Measurements from ENCODE around the gene THPO.

Gene THPO

DNA sequence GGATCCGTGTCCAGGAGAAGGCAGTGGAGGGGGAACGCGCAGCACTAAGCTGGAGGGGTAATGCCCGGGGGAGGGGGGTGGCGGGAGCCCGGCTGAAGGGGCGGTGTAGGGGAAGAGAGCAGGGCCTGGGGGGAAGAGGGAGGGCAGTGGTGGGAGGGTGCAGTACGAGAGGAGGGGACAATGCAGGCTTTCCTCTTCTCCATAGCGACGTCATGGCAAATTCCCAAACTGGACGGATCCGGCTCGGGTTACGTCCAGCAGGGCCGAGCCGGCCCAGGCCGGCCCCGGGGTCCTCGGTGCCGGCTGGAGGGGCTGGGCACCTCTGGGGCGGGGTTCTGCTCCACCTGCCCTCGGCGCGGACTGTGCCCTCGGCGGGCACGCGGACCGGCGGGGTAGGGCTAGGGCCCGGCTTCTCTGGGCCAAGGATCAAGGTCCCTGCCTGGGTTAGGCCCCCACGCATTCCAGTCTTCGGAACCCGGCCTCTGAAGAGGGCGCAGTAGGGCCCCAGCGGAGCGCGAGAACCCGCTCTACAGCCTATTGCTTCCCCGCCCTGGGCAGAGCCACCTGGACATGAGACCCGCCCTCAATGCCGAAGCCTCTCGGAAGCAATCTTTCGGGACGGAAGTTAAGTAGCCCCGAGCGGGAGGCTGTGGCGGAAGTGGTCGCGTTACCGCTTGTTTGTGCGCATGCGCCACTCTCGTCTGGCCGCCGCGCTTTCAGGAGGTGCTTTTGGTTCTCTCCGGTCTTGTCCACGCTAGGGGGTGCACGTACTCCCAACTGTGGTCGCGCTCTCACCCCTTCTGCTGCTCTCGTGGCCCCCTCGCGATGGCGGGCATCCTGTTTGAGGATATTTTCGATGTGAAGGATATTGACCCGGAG, 15.1 kb downstream of the THPO start:
- peak overlapping the region; percentile 92 to 100 for H3K27ac ChIP-seq
- TF ChIP-seq, protein P1, sequence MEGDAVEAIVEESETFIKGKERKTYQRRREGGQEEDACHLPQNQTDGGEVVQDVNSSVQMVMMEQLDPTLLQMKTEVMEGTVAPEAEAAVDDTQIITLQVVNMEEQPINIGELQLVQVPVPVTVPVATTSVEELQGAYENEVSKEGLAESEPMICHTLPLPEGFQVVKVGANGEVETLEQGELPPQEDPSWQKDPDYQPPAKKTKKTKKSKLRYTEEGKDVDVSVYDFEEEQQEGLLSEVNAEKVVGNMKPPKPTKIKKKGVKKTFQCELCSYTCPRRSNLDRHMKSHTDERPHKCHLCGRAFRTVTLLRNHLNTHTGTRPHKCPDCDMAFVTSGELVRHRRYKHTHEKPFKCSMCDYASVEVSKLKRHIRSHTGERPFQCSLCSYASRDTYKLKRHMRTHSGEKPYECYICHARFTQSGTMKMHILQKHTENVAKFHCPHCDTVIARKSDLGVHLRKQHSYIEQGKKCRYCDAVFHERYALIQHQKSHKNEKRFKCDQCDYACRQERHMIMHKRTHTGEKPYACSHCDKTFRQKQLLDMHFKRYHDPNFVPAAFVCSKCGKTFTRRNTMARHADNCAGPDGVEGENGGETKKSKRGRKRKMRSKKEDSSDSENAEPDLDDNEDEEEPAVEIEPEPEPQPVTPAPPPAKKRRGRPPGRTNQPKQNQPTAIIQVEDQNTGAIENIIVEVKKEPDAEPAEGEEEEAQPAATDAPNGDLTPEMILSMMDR (IDR thresholded peaks at IDR 0.05) = no peak
- peak overlapping the region; percentile 77 for H3K4me3 ChIP-seq
- DNase-seq (ENCODE audit: low spot score) = peak; percentile 96

DNA sequence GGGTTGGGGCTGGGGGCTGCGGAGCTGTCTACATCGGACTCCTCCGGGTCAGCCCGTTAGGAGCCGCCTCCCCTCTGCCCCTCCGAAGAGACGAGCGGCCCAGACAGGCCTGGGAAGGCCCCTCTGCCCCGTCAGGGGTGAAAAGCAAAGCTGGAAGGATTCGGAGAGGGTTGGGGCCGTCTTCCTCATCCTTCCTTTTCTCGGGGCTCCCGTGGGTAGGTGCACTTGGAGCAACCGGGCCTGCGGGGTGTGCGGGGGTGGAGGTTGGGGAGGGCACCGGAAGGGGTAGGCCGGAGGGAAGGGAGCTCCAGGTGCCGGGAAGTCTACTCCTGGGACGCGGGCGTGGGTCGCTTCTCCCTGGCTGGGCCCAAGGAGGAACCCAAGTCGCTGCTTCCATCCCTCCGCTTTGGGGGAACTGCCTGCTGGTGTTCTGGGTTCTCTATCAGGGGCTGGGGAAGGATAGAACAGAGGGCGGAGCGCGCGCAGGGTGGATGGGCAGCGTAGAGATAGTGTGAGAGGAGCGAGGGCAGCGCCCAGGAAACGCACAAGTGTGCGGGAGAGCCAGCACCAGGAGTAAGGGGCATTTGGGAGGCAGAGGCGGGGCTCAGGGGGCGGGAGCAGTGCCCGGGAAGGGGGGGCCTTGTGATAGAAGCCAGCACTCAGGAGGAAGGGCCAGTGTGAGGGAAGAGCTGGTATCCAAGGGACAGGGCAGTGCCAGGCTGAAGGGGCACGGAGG, 15.9 kb downstream of the THPO start:
- peak overlapping the region; percentile 77 for H3K4me3 ChIP-seq
- peak overlapping the region; percentile 92 to 100 for H3K27ac ChIP-seq
- DNase-seq (ENCODE audit: low spot score) = peak; percentile 89
- TF ChIP-seq, protein P1 (IDR thresholded peaks at IDR 0.05) = no peak

DNA sequence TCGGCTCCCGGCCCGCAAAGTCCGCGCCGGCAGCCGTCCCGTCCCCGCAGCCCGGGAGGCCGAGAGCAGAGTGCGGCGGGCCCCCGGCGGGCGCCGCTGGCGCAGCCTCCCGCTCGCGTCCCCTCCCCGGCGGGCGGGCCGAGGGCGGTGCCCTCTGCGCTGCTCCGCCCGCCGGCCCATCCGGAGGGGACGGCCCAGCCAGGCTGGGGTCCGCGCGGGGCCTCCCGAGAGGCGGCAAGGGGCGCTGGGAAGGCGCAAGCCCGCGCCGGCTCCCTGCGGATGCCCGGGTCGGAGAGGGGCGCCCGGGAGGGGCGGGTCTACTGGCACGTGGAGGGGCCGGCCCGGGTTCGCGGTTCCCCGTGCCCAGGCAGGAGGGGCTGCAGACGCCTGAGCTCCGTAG, 16.5 kb downstream of the THPO start, which contains the start of the genes CLCN2 and POLR2H:
Gene CLCN2 (minus strand): TSS at position 74 of the 400 bp plus-strand sequence. CDS start 126 bp downstream, outside the sequence.
Gene POLR2H (plus strand): TSS at position 179 of the 400 bp plus-strand sequence. CDS start 1,783 bp downstream, outside the sequence.
- H3K27ac ChIP-seq = peak within 1 kb of the TSS; percentile 92 to 100
- TF ChIP-seq, protein P1 (IDR thresholded peaks at IDR 0.05) = no peak
- no peak for DNase-seq (ENCODE audit: low spot score)
- H3K4me3 ChIP-seq = peak within 1 kb of the TSS; percentile 77

DNA sequence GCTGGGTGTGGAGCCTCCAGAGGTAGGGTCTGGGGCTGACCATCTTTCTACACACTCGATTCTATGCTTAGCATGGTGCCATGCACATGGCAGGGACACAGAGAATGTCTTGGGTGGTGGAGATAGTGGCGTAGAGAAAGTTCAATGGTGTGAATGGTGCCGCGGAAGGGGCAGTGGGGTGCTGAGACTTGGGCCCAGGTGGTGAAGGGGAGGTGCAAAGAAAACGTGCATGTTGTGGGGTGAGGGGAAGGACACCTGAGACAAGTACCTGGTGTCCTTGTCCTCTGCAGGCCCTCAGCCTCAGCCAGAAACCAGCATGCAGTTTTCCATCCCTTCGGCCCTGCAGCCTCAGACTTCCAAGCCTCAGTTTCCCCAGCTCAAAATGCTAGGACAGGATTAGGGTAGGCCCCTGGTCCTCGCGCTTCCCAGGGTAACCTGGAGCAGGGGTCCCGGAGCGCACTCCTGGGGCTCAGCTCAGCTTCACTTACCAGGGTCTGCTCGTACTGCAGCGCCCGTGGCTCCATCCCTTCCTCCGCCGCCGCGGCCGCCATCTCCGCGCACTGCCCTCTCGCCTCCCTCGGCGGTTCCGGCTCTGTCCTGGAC, 17.0 kb downstream of the THPO start:
- TF ChIP-seq, protein P1 (IDR thresholded peaks at IDR 0.05) = no peak
- Histone ChIP-seq H3K27ac (peak overlapping the region; percentile 92 to 100), H3K4me3 (peak overlapping the region; percentile 77)
- DNase-seq (ENCODE audit: low spot score) = no peak

DNA sequence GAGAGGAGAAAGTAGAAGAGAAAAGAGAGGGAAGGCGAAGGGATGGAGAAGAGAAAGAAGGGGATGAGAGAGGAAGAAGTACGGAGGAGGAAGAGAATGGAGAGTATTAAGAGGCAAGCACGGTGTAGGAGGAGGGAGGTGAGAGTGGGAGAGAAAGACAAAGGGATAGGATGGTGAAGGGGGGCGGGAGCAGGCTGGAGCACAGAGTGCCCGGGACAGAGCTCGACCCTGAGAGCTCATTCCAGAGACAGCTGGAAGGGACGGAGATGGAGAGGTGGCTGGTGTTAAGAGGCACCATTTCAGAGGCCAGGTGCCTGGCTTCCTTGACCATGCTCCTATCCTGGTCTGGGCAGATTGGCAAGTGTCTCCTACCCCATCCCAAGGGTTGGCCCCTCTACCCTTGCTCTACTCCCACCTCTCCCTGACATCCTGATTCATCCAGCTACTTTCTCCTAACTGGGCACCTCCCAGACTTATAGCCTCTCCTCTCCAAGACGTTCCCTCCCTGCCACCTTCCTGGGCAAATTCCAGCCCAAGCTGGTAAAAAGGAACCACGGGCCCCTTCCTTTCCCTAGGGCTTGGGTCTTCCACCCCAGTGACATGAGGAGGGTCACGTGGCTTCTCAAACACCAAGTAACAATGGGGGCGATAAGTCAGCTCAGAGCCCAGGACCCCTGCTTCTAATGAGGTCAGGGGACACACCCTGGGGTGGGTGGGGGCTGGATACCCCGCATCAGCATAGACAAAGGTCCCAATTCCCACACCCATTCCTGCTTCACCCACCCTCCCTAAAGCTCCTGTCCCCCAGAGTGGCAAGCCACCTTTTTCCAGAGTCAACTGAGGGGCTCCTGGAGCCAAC, 17.7 kb downstream of the THPO start:
- H3K27ac ChIP-seq = no peak overlapping the region

More for the DNA sequence above, 17.7 kb downstream of the THPO start:
- peak overlapping the region; percentile 77 for H3K4me3 ChIP-seq
- DNase-seq (ENCODE audit: low spot score) = no peak
- TF ChIP-seq, protein P1 (IDR thresholded peaks at IDR 0.05) = no peak
